GM10248 (cell line): ENCODE results near the gene PAQR6.
A peak's percentile ranks its signal among the peaks of the same experiment; 100 is the strongest.

Experiments
- CTCF ChIA-PET: fragments of 300-600 bp; sonication (Branson Sonifier 250); formaldehyde crosslinking; extraction: SDS; loops from one replicate; lab custom pipeline; 2021; ENCODE audit warnings: antibody characterized with exemption; lab: Yijun Ruan, JAX
- POLR2A ChIA-PET: fragments of 350-650 bp; sonication (Branson Sonifier 250); formaldehyde crosslinking; extraction: SDS; loops from one replicate; lab custom pipeline; 2020; ENCODE audit warnings: antibody characterized with exemption; lab: Yijun Ruan, JAX
- DNase-seq: peaks from one replicate; pipeline ENCODE4 v3.0.0; 2012; ENCODE audit errors: extremely low spot score
- CTCF ChIP-seq: IDR thresholded peaks from 2 replicates; pipeline ENCODE4 v1.5.1; 2012; ENCODE audit warnings: mild to moderate bottlenecking, low read depth; ENCODE audit errors: extremely low read depth, missing control alignments, control extremely low read depth

PAQR6 gene, protein sequence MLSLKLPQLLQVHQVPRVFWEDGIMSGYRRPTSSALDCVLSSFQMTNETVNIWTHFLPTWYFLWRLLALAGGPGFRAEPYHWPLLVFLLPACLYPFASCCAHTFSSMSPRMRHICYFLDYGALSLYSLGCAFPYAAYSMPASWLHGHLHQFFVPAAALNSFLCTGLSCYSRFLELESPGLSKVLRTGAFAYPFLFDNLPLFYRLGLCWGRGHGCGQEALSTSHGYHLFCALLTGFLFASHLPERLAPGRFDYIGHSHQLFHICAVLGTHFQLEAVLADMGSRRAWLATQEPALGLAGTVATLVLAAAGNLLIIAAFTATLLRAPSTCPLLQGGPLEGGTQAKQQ

DNA sequence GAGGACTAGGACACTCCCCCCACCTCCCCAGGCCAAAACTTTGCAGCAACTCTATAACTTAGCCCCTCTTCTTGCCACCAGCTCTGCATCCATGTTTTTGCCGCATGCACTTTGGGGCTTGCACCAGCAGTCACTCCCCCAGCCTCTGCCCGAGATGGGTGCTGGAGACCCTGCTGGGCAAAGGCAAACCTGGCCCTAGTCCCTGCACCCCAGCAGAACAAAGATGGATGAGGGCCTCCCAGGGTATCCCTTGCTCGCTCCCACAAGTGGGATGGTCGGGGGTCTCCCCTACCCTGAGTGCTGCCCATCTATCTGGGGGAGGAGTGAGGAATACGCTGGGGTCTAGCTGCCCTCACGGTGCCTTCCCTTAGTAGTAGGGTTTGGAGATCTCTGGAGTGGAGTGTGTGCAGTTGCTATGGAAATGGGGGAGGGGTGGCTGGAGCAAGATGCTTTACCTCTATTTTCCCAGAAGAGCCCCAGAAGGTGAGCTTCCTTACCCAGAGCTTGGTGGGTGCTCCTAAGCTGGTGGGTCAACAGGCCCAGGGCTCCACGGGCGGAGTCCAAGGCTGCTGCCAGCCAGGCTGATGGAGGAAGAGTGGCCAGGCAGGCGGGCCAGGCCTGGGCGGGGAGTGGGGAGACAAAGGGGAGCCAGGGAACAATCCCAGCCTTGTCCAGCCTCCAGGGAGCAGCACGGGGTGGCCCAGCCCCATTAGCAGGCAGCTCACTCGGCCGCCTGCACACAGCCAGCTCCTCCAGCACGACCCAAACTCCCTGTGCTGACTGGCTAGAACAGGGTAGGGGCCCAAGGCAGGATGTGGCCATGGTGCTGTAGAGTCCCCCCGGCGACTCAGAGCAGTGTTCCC lies at the start of gene PAQR6:
Gene PAQR6, minus strand, starts transcription at position 597 of the 863 bp plus-strand sequence. CDS start 1,325 bp downstream, outside the sequence.
- no peak for TF ChIP-seq CTCF
- ChIA-PET CTCF (interaction anchor here (0.7 to 4.8 kb wide), 2 partner anchors 22 to 30 kb away, joined by 3 to 34 read pairs; no protein-coding TSS in a partner anchor), POLR2A (interaction anchor here (0.7 kb wide), 1 partner anchor 10 kb away, joined by 3 read pairs; no protein-coding TSS in a partner anchor)

DNA sequence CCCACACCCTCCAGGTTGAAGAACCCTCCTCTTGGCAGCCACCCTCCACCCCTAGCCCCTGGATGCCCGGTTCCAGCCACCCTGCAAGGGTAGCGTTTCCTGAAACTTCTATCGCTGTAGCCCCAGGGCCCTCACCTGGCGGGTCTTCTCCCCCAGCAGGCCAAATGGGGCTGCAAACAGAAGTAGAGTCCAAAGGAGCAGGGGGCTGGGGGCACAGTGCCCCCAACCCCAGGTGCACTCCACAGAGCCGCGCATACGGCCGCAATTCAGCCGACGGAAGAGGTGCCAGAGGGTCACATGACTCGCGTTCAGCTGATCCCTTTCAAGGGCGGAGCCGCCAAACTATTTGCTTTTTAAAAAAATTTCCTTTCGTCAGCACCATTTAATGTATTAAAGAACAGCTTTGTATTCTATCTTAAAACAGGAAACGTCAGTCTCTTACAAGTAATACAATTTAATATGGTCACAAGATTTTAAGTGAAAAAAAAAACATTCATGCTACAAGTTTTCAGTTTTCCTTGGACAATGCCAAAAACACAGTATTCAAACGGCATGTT lies 47.6 kb upstream of the PAQR6 start, which contains the start of gene GLMP:
Gene GLMP, minus strand, starts transcription at position 289 of the 557 bp plus-strand sequence. Its CDS starts 34 bp downstream, at position 255.
- CTCF ChIA-PET = no interaction called here
- TF ChIP-seq CTCF = no peak
- POLR2A ChIA-PET = interaction anchor here (0.6 kb wide), 1 partner anchor 85 kb away, joined by 7 read pairs; no protein-coding TSS in a partner anchor
- peak; percentile 79 for DNase-seq

More for the DNA sequence above, at the start of gene PAQR6:
- no peak for DNase-seq

GRCh38 chr1:156293895-156294294 lies 46.0 kb upstream of the PAQR6 start:
- no peak for DNase-seq
- TF ChIP-seq CTCF = no peak
- CTCF ChIA-PET = interaction anchor here (0.9 to 1.3 kb wide), 4 partner anchors 10 to 26 kb away, joined by 3 to 5 read pairs (median 4); partner anchors contain the start of genes SMG5 and TMEM79
- POLR2A ChIA-PET = no interaction called here

DNA sequence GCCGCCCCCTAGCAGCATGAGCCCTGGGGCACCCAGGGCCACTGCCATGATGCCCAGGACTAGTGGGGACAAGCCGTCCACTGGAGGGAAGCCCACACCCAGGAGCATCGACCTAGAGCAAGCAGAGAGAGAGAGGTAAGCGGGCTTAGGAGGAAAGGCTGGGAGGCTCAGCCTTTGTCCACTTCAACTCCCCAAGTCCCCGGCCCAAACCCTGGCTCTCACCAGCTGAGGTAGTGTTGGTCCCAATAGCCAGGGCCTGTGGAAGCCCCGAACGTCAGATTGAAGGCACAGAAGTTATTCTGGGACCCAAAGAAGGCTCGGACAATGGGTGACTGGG lies 45.2 kb upstream of the PAQR6 start:
- ChIA-PET CTCF (no interaction called here), POLR2A (no interaction called here)
- DNase-seq = no peak
- no peak for TF ChIP-seq CTCF

- CTCF ChIA-PET = interaction anchor here (1.5 kb wide), 1 partner anchor 28 kb away, joined by 4 read pairs; no protein-coding TSS in a partner anchor
- DNase-seq = peak; percentile 82
- POLR2A ChIA-PET = no interaction called here
- TF ChIP-seq CTCF = no peak
These were observed 43.6 kb upstream of the PAQR6 start for GRCh38 chr1:156291226-156292061.
